Measurements from ENCODE around the gene NRXN2. TPM values are rescaled to one million over a fixed set of nuclear protein-coding genes. Genes with fewer than 3 reads are reported as not detected.

The NRXN2 gene
- total and polyA plus RNA-seq, 10 of the 15 experiments (the other 5 are each of a cell fraction or from before 2014, with no cell fraction given) = 0.03 to 1.4 (median 0.23) TPM

GRCh38 chr11:64676261-64676615 is 46.8 kb downstream of the NRXN2 start (continued):
- TF ChIP-seq SUPT20H (IDR thresholded peaks at IDR 0.05; ENCODE audit: borderline replicate concordance, control insufficient read depth, low read depth, low read length) (no peak), SRF (IDR thresholded peaks at IDR 0.05; ENCODE audit: low read depth in 2 of 2, low read length in 2 of 2) (no peak)
- TF ChIP-seq, protein P1, sequence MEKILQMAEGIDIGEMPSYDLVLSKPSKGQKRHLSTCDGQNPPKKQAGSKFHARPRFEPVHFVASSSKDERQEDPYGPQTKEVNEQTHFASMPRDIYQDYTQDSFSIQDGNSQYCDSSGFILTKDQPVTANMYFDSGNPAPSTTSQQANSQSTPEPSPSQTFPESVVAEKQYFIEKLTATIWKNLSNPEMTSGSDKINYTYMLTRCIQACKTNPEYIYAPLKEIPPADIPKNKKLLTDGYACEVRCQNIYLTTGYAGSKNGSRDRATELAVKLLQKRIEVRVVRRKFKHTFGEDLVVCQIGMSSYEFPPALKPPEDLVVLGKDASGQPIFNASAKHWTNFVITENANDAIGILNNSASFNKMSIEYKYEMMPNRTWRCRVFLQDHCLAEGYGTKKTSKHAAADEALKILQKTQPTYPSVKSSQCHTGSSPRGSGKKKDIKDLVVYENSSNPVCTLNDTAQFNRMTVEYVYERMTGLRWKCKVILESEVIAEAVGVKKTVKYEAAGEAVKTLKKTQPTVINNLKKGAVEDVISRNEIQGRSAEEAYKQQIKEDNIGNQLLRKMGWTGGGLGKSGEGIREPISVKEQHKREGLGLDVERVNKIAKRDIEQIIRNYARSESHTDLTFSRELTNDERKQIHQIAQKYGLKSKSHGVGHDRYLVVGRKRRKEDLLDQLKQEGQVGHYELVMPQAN (conservative IDR thresholded peaks at IDR 0.05) = no peak

GRCh38 chr11:64675450-64676260 is 47.3 kb downstream of the NRXN2 start:
- CTCF ChIA-PET = interaction anchor here (1.0 to 5.4 kb wide), 9 partner anchors 12 to 344 kb away, joined by 3 to 79 read pairs (median 6); partner anchors contain the start of gene RASGRP2
- peaks cover 28% of the 10 kb centered on the region for H3K4me1 ChIP-seq (ENCODE audit: control insufficient read depth, insufficient read depth, low read length)
- no peaks in the 10 kb centered on the region for H3K79me2 ChIP-seq (ENCODE audit: control insufficient read depth, insufficient read depth, low read length)
- POLR2A ChIA-PET = interaction anchor here (0.6 kb wide), 1 partner anchor 435 kb away, joined by 3 read pairs; the partner anchor contains the start of gene FKBP2
- RAD21 ChIA-PET (ENCODE audit: unreplicated experiment) = interaction anchor here (0.6 to 4.5 kb wide), 5 partner anchors 11 to 185 kb away, joined by 3 to 29 read pairs (median 4); no protein-coding TSS in a partner anchor
- DNase-seq (ENCODE audit: low read depth, low spot score) (no peak), ATAC-seq (peak; percentile 76), FAIRE-seq (no peak)
- no peaks in the 10 kb centered on the region for H4K20me1 ChIP-seq (ENCODE audit: control insufficient read depth, insufficient read depth)
- intact Hi-C loops (cut with micrococcal nuclease; ENCODE audit: unreplicated experiment) (no loop called here), in situ Hi-C loops (cut with MboI) (no loop called here)
- SMC1A ChIA-PET (ENCODE audit: uncharacterized antibody, unreplicated experiment) = interaction anchor here (1.0 to 4.9 kb wide), 5 partner anchors 10 to 24 kb away, joined by 4 to 30 read pairs (median 5); no protein-coding TSS in a partner anchor
- H3K9ac ChIP-seq (ENCODE audit: control insufficient read depth, insufficient read depth, low read length) = no peak overlapping the region
- WGBS (ENCODE audit: insufficient coverage, insufficient replicate concordance, low lambda C conversion rate, missing lambda C conversion rate) = 12% methylated on average over 19 of the region's 19 CpGs
- H3K36me3 ChIP-seq (ENCODE audit: control insufficient read depth in 2 of 2, insufficient read depth in 2 of 2, low read length in 1 of 2) = no peaks in the 10 kb centered on the region
- H2AFZ ChIP-seq (ENCODE audit: control insufficient read depth, low read depth, low read length) = no peak overlapping the region
- BruUV-seq (replicated peaks) = no TSS peak
- H3K4me3 ChIP-seq = no peak overlapping the region
- H3K27me3 ChIP-seq (replicated peaks in 1 of 2; ENCODE audit: control insufficient read depth in 2 of 2, insufficient read depth in 2 of 2, low read length in 1 of 2) = peaks cover 2 to 4% of the 10 kb centered on the region in 2 experiments; a peak in 3 of 4 replicates
- no peak overlapping the region for H3K27ac ChIP-seq (ENCODE audit: control insufficient read depth, insufficient read depth)
- no peaks in the 10 kb centered on the region for H3K9me3 ChIP-seq (replicated peaks; ENCODE audit: control insufficient read depth, insufficient read depth, low read length)
- peak overlapping the region; percentile 41; the same call in 1 of the 2 replicates for H3K4me2 ChIP-seq (ENCODE audit: control insufficient read depth, insufficient read depth)
- 0 out of 2 replicates have a peak, but pooled peaks have one; percentile 9 for TF ChIP-seq NRF1 (conservative IDR thresholded peaks at IDR 0.05; ENCODE audit: low read depth, low read length)
- TF ChIP-seq NFYA (IDR thresholded peaks at IDR 0.05; ENCODE audit: borderline replicate concordance, low read depth, low read length) = no peak
- peak; percentile 19 to 69; a peak in 2 of 4 replicates for TF ChIP-seq BHLHE40 (IDR thresholded peaks at IDR 0.05; ENCODE audit: borderline replicate concordance in 1 of 2, low read depth in 2 of 2, low read length in 1 of 2)
- no peak for TF ChIP-seq SUPT20H (IDR thresholded peaks at IDR 0.05; ENCODE audit: borderline replicate concordance, control insufficient read depth, low read depth, low read length)
- peak; percentile 89; the same call in 1 of the 2 replicates for TF ChIP-seq HDGF (IDR thresholded peaks at IDR 0.05)
- TF ChIP-seq ZBTB33 (IDR thresholded peaks at IDR 0.05) = no peak
- no peak for TF ChIP-seq ZNF207 (IDR thresholded peaks at IDR 0.05; ENCODE audit: borderline replicate concordance)
- TF ChIP-seq NFIC (IDR thresholded peaks at IDR 0.05; ENCODE audit: low read depth, low read length) = no peak
- no peak for TF ChIP-seq TARDBP (IDR thresholded peaks at IDR 0.05; ENCODE audit: borderline replicate concordance)
- TF ChIP-seq NBN (IDR thresholded peaks at IDR 0.05) = peak; percentile 50; the same call in 1 of the 2 replicates
- no peak for TF ChIP-seq TCF7 (IDR thresholded peaks at IDR 0.05; ENCODE audit: borderline replicate concordance)
- no peak for TF ChIP-seq ZNF217 (IDR thresholded peaks at IDR 0.05)
- TF ChIP-seq BACH1 (IDR thresholded peaks at IDR 0.05; ENCODE audit: borderline replicate concordance) = peak; percentile 22; the same call in 1 of the 2 replicates
- TF ChIP-seq MEF2B (IDR thresholded peaks at IDR 0.05; ENCODE audit: partially characterized antibody, poor library complexity, severe bottlenecking) = peak; percentile 12
- no peak for TF ChIP-seq EZH2 (IDR thresholded peaks at IDR 0.05; ENCODE audit: borderline replicate concordance, control insufficient read depth, low read depth, low read length)
